GM21526 (cell line): ENCODE results near the gene MAGOHB.
A peak's percentile ranks its signal among the peaks of the same experiment; 100 is the strongest.
"Not testable (repeated sequence)": the region's sequence is repeated elsewhere in the genome, so short reads cannot be mapped to it uniquely, and the experiment has no call there.

Experiments
- ATAC-seq: cut with Tn5 transposase; IDR thresholded peaks from one replicate; pipeline ENCODE4 v1.9.1; 2021; ENCODE audit warnings: moderate library complexity; ENCODE audit not compliant: unreplicated experiment, low FRiP score

Gene MAGOHB

DNA sequence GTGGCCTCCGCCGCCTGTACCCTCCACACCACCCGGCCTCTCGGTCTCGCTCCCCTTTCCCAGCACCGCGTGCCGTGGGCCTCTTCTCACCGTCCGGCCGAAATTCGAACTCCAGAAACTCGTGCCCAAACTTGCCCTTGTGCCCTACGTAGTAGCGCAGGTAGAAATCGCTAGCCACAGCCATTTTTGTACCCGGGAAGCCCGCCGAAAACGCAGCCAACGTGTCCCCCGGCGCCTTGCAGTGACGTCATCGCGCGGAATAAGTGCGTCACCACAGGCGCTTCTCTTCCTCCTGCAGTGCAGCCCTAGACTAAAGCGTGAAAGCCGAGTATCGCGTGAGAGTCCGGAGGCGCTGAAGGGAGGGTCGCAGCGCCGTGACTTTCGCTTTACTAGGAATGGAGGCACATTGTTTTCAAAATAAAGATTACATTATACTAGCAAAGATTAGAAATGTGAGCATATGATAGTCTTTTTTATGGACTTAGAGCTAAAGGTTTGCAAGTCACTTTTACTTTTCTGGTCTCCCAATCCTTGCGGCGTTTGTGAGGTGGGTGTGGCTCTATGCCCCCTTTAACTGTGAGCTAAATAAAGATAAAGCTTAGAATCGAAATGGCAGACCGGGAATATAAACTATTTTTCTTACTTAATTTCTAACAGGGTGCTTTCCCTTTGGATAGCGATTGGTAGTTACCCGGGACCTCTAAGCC is at the start of gene MAGOHB:
TSS of gene MAGOHB (minus strand) at position 261 of the 707 bp plus-strand sequence. CDS start at position 184, 77 bp downstream.
- ATAC-seq, result peak; percentile 92

DNA sequence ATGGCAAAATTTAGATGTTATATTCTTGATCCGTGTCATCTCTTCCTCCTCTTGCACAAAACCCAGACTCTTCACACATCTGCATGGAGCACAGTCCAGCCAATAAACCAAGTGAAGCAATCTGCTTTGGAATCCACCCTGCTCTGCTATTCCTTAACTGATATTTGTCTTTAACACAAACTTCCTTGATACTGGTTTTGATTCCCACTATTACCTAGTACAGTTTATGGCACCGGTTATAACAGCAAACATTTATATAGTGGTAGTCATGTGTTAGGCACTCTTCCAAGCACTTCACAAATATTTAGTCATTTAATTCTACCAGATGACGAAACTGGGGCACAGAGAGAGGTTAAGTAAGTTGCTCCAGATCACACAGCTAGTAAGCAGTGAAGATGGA is 47.9 kb upstream of the MAGOHB start:
- no peak for ATAC-seq

DNA sequence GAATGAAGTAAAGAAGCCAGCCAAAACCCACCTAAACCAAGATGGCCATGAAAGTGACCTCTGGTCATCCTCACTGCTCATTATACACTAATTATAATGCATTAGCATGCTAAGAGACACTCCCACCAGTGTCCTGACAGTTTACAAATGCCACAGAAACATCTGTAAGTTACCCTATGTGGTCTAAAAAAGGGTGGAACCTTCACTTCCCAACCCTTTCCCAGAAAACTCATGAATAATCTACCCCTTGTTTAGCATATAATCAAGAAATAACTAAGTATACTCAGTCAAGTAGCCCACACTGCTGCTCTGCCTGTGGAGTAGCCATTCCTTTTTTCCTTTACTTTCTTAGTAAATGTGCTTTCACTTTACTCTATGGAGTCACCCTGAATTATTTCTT is 40.6 kb upstream of the MAGOHB start:
- no peak for ATAC-seq

- ATAC-seq, result no peak
Measured at GRCh38 chr12:10652192-10652591, 38.8 kb upstream of the MAGOHB start.

DNA sequence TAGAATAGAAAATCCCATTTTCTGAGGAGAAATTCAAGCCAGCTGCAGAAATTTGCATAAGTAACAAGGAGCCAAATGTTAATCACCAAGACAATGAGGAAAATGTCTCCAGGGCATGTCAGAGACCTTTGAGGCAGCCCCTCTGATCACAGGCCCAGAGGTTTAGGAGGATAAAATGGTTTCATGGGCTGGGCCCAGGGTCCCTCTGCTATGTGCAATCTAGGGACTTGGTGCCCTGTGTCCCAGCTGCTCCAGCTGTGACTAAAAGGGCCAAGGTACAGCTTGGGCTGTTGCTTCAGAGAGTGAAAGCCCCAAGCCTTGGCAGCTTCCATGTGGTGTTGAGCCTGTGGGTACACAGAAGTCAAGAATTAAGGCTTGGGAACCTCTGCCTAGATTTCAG is 33.2 kb upstream of the MAGOHB start:
- ATAC-seq, result not testable (repeated sequence)

- no peak for ATAC-seq
Measured at GRCh38 chr12:10645910-10646309, 32.5 kb upstream of the MAGOHB start.

- no peak for ATAC-seq
Measured at GRCh38 chr12:10641735-10642500, 28.5 kb upstream of the MAGOHB start.

- ATAC-seq, result no peak
Measured at GRCh38 chr12:10638728-10639127, 25.3 kb upstream of the MAGOHB start.

DNA sequence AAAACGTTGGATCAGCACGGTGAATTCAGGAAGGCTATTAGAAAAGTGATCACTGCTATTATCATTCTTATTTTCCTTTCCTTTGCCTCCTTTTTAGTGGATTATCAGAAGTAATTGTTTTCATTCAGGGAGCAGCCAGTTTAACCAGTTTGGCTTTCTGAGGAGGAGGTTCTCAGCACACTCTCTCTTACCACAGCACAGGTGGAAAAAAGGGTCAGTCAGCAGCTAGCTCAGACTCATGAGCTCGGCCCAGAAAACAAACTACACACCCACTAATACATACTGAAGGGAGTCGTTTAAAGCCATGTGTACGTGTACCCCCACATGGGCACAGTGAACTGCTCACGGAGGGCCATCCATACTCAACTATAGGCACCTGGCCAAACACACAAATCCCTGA is 23.2 kb upstream of the MAGOHB start:
- ATAC-seq, result no peak

DNA sequence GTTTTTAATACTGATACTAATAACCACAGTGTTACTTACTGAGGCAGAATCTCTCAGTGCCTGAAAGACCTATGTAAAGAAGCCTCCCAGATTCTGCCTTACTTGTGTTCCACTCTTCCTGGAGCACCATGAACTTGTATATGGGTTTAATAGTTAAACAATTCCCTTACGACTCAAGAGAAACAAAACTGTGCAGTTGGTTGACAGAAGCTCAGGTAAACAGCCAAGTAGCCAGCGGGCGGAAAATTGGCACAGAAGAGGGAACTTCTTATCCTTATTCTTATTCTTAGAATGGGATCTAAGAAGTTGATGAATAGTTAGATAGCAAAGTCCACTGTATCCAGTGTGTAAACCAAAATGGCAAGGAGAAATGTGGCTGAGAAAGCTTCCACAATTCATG is 22.7 kb upstream of the MAGOHB start:
- ATAC-seq, result no peak

- ATAC-seq, result no peak
Measured at GRCh38 chr12:10635306-10635705, 21.9 kb upstream of the MAGOHB start.

GRCh38 chr12:10634427-10634826 is 21.0 kb upstream of the MAGOHB start:
- ATAC-seq, result no peak

DNA sequence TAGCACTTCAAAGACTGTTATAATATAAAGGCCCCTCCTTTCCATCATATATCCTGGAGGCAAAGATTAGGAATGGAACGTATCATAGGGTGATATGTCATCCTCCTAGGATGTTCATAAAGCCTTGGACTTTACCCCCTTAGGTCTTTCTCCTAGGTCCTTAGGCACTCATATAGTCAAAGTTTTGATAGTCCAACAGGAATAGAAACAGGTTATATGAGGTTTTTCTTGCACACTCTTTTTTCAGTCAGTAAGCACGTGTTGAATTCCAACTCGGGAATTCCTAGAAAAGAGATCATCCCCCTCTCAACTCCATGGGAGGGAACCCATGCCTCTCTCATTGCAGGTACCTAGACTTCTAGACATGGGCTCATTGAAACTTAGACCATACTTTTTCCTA is 20.1 kb upstream of the MAGOHB start:
- ATAC-seq, result no peak

- ATAC-seq, result no peak
Measured at GRCh38 chr12:10632226-10632625, 18.8 kb upstream of the MAGOHB start.

DNA sequence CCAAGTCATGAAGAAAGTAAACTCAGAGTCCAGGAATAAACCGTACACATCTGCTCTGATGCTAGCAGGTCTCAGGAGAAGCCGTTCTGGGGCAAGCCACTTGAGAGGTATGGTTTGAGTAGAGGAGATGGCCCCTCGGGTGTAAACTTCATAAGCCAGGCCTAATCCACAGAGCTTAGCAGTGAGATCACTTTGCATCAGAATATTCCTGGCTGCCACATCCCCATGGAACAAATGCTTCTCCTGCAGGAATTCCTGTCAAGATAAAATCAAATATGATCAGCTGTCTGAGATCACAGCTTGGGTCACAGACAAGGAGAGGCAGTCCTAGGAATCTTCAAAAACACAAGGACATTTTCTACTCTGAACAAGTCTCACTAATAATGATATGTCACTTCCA is 11.2 kb upstream of the MAGOHB start:
- no peak for ATAC-seq

GRCh38 chr12:10623131-10623530 is 9.7 kb upstream of the MAGOHB start:
- no peak for ATAC-seq

DNA sequence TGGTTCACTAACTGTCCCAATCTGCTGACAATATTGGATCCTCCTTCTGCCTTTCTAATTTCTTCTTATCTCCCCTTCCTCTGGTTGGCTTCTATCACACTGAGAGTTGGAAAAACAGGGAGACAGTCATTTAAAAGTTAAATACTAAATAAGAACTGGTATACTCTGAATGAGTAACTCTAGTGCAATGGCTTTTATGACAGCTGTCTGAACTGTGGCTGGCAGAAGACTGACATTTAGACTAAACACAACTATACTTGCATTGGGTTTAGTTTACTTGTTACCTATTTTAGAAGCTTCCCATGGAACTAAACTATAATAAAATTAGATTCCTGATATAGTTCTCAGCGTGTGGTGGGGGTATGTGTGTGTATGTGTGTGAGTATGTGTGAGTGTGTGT is 7.9 kb upstream of the MAGOHB start:
- no peak for ATAC-seq

- no peak for ATAC-seq
Measured at GRCh38 chr12:10620078-10620779, 6.8 kb upstream of the MAGOHB start.

DNA sequence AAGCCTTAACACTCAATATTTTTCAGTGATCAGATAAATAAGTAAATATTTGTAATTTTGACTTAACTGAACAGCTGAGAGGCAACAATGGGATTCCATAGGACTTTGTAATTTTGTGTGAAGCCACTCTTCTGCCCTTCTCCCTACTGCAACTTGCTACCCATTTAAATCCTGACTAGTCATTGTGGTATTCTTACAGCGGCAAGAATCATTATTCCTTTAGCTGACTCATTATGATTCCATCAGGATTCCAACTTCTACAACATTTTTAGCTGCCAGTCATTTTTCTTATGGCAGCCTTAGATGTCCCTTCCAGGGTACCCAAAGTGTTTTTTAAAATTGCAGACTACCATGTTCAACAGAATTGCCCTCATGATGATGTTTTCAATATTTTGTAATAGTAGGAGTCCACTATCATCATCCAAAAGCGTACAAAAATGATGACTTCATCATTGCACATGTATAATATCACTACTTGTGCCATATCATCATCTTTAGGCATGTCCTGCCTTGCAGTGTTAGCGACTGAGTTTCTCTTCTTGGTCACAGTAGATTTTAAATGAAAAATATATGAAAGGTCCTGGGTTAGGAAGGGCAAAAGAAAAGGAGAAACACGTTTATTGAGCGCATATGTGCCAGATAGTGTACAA is 5.1 kb upstream of the MAGOHB start:
- no peak for ATAC-seq

- no peak for ATAC-seq
Measured at GRCh38 chr12:10617863-10618262, 4.5 kb upstream of the MAGOHB start.

DNA sequence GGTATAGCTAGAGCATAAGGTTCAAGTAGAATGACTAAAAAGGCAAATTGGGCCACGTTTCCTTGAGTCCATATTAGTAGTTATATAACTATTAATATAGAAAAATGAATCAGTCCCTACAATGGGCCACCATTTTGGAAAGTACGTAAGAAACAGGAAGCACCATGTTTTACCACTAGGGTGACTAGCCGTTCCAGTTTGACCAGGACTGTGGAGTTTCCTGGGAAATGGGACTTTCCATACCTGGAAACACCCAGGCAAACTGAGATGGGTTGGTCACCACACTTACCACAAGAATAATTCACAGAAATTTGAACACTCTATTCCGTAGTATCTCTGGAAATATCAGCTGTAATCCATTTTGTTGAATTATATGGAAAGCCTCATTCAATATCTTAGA is 2.1 kb upstream of the MAGOHB start:
- ATAC-seq, result no peak
